ENCODE measurements around the gene AP4M1. TPM values are rescaled to one million over a fixed set of nuclear protein-coding genes. Genes with fewer than 3 reads are reported as not detected.

The AP4M1 gene
- total RNA-seq, 1 experiment from 2014 or later, result 25.1 TPM

- no TSS peak for BruUV-seq (replicated peaks)
- DNase-seq (ENCODE audit: low spot score), result no peak
- CTCF ChIA-PET, result interaction anchor here (0.6 kb wide), 1 partner anchor 69 kb away, joined by 3 read pairs; no protein-coding TSS in a partner anchor
- TF ChIP-seq EZH2 (IDR thresholded peaks at IDR 0.05; ENCODE audit: borderline replicate concordance, low read depth, low read length, poor library complexity, severe bottlenecking) (no peak), CTCF (conservative IDR thresholded peaks at IDR 0.05; ENCODE audit: low read depth, low read length) (no peak)
- no peaks in the 10 kb centered on the region for H3K9me3 ChIP-seq (ENCODE audit: low read depth, low read length, poor library complexity, severe bottlenecking)
- intact Hi-C loops (cut with micrococcal nuclease; ENCODE audit: unreplicated experiment), result no loop called here
- no peak overlapping the region for H3K4me3 ChIP-seq (ENCODE audit: low read depth, low read length, poor library complexity, severe bottlenecking)
- H3K27me3 ChIP-seq (replicated peaks; ENCODE audit: insufficient read depth, low read depth, low read length, poor library complexity), result no peaks in the 10 kb centered on the region
- H3K4me1 ChIP-seq (ENCODE audit: insufficient read depth, low read length, poor library complexity, severe bottlenecking), result peaks cover 25% of the 10 kb centered on the region
- POLR2A ChIA-PET (ENCODE audit: low non-redundant PET), result no interaction called here
- peak overlapping the region; percentile 22 for H3K27ac ChIP-seq (ENCODE audit: low read depth, low read length, poor library complexity, severe bottlenecking)
- peaks cover 94% of the 10 kb centered on the region for H3K36me3 ChIP-seq (ENCODE audit: insufficient read depth, low read length, poor library complexity, severe bottlenecking)
Observed at GRCh38 chr7:100095704-100096103, 5.7 kb upstream of the AP4M1 start.

- no peak for DNase-seq (ENCODE audit: low spot score)
- CTCF ChIA-PET, result no interaction called here
- Histone ChIP-seq H3K36me3 (ENCODE audit: insufficient read depth, low read length, poor library complexity, severe bottlenecking) (peaks cover 65% of the 10 kb centered on the region), H3K4me1 (ENCODE audit: insufficient read depth, low read length, poor library complexity, severe bottlenecking) (peaks cover 29% of the 10 kb centered on the region), H3K9me3 (ENCODE audit: low read depth, low read length, poor library complexity, severe bottlenecking) (no peaks in the 10 kb centered on the region), H3K27ac (ENCODE audit: low read depth, low read length, poor library complexity, severe bottlenecking) (no peak overlapping the region), H3K4me3 (ENCODE audit: low read depth, low read length, poor library complexity, severe bottlenecking) (peak overlapping the region; percentile 71), H3K27me3 (replicated peaks; ENCODE audit: insufficient read depth, low read depth, low read length, poor library complexity) (no peaks in the 10 kb centered on the region)
- intact Hi-C loops (cut with micrococcal nuclease; ENCODE audit: unreplicated experiment), result no loop called here
- no peak for TF ChIP-seq EZH2 (IDR thresholded peaks at IDR 0.05; ENCODE audit: borderline replicate concordance, low read depth, low read length, poor library complexity, severe bottlenecking)
- TF ChIP-seq CTCF (conservative IDR thresholded peaks at IDR 0.05; ENCODE audit: low read depth, low read length), result no peak
- POLR2A ChIA-PET (ENCODE audit: low non-redundant PET), result no interaction called here
- BruUV-seq (replicated peaks), result TSS peak; percentile 46
Observed at GRCh38 chr7:100098913-100099312, 2.5 kb upstream of the AP4M1 start.

GRCh38 chr7:100099452-100099851 is 2.0 kb upstream of the AP4M1 start:
- no TSS peak for BruUV-seq (replicated peaks)
- CTCF ChIA-PET, result no interaction called here

More at GRCh38 chr7:100099452-100099851, 2.0 kb upstream of the AP4M1 start:
- no peaks in the 10 kb centered on the region for H3K27me3 ChIP-seq (replicated peaks; ENCODE audit: insufficient read depth, low read depth, low read length, poor library complexity)
- TF ChIP-seq EZH2 (IDR thresholded peaks at IDR 0.05; ENCODE audit: borderline replicate concordance, low read depth, low read length, poor library complexity, severe bottlenecking) (no peak), CTCF (conservative IDR thresholded peaks at IDR 0.05; ENCODE audit: low read depth, low read length) (no peak)
- peaks cover 29% of the 10 kb centered on the region for H3K4me1 ChIP-seq (ENCODE audit: insufficient read depth, low read length, poor library complexity, severe bottlenecking)
- no peaks in the 10 kb centered on the region for H3K9me3 ChIP-seq (ENCODE audit: low read depth, low read length, poor library complexity, severe bottlenecking)
- intact Hi-C loops (cut with micrococcal nuclease; ENCODE audit: unreplicated experiment), result no loop called here
- peak overlapping the region; percentile 99 for H3K27ac ChIP-seq (ENCODE audit: low read depth, low read length, poor library complexity, severe bottlenecking)
- peak overlapping the region; percentile 71 for H3K4me3 ChIP-seq (ENCODE audit: low read depth, low read length, poor library complexity, severe bottlenecking)
- no peak for DNase-seq (ENCODE audit: low spot score)
- peaks cover 62% of the 10 kb centered on the region for H3K36me3 ChIP-seq (ENCODE audit: insufficient read depth, low read length, poor library complexity, severe bottlenecking)
- POLR2A ChIA-PET (ENCODE audit: low non-redundant PET), result no interaction called here
